Neural cell (in vitro differentiated cells): Measurements from ENCODE around the gene ANO5.

Experiments
- EP300 ChIP-seq: fragments of 450-650 bp; conservative IDR thresholded peaks from 2 replicates; pipeline ENCODE4 v1.6.1; 2014; ENCODE audit warnings: antibody characterized with exemption, mild to moderate bottlenecking, moderate library complexity; ENCODE audit not compliant: poor library complexity, severe bottlenecking
- TF ChIP-seq, protein P1 (sequence below): fragments of 450-650 bp; IDR thresholded peaks from 2 replicates; pipeline ENCODE4 v1.5.1; 2014; ENCODE audit warnings: antibody characterized with exemption, mild to moderate bottlenecking, moderate library complexity; ENCODE audit not compliant: poor library complexity, severe bottlenecking
- TF ChIP-seq, protein P2 (sequence below): IDR thresholded peaks from 2 replicates; pipeline ENCODE4 v1.6.1; 2012; ENCODE audit warnings: borderline replicate concordance

DNA sequence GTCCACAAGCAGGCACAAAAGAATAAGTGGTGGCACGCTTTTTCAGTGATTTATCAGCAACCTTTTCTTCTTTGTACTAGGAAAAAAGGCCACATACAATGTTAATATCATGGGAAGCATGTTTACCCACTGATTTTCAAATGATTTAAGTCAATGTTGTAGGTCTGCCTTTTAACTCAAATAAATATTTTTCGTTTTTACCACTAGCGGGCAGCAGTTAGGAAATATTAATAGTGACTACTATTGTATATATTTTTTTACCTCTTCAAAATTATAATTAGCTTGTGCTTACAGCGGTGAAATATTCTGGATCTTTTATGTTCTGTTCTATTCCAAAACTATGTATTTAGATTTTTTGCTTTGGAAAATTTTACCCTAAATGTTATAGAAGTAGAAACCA is 138.9 kb downstream of the ANO5 start:
- TF ChIP-seq, protein P1, sequence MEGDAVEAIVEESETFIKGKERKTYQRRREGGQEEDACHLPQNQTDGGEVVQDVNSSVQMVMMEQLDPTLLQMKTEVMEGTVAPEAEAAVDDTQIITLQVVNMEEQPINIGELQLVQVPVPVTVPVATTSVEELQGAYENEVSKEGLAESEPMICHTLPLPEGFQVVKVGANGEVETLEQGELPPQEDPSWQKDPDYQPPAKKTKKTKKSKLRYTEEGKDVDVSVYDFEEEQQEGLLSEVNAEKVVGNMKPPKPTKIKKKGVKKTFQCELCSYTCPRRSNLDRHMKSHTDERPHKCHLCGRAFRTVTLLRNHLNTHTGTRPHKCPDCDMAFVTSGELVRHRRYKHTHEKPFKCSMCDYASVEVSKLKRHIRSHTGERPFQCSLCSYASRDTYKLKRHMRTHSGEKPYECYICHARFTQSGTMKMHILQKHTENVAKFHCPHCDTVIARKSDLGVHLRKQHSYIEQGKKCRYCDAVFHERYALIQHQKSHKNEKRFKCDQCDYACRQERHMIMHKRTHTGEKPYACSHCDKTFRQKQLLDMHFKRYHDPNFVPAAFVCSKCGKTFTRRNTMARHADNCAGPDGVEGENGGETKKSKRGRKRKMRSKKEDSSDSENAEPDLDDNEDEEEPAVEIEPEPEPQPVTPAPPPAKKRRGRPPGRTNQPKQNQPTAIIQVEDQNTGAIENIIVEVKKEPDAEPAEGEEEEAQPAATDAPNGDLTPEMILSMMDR, result peak; percentile 24
- TF ChIP-seq EP300, result no peak
- TF ChIP-seq, protein P2, sequence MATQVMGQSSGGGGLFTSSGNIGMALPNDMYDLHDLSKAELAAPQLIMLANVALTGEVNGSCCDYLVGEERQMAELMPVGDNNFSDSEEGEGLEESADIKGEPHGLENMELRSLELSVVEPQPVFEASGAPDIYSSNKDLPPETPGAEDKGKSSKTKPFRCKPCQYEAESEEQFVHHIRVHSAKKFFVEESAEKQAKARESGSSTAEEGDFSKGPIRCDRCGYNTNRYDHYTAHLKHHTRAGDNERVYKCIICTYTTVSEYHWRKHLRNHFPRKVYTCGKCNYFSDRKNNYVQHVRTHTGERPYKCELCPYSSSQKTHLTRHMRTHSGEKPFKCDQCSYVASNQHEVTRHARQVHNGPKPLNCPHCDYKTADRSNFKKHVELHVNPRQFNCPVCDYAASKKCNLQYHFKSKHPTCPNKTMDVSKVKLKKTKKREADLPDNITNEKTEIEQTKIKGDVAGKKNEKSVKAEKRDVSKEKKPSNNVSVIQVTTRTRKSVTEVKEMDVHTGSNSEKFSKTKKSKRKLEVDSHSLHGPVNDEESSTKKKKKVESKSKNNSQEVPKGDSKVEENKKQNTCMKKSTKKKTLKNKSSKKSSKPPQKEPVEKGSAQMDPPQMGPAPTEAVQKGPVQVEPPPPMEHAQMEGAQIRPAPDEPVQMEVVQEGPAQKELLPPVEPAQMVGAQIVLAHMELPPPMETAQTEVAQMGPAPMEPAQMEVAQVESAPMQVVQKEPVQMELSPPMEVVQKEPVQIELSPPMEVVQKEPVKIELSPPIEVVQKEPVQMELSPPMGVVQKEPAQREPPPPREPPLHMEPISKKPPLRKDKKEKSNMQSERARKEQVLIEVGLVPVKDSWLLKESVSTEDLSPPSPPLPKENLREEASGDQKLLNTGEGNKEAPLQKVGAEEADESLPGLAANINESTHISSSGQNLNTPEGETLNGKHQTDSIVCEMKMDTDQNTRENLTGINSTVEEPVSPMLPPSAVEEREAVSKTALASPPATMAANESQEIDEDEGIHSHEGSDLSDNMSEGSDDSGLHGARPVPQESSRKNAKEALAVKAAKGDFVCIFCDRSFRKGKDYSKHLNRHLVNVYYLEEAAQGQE, result no peak
